Stromal cell of bone marrow (primary cell): ENCODE data around the gene MAT1A.

ENCODE experiments used
- DNase-seq: peaks from one replicate; pipeline ENCODE4 v3.0.0-alpha.2; 2012; ENCODE audit warnings: low read depth

The MAT1A gene

GRCh38 chr10:80281784-80282765 is 7.4 kb downstream of the MAT1A start:
- DNase-seq, result no peak

GRCh38 chr10:80281292-80281691 is 8.2 kb downstream of the MAT1A start:
- DNase-seq, result no peak

- DNase-seq, result no peak
Measured at GRCh38 chr10:80280071-80280800, 9.2 kb downstream of the MAT1A start.

GRCh38 chr10:80279146-80279545 is 10.3 kb downstream of the MAT1A start:
- DNase-seq, result no peak

- DNase-seq, result no peak
Measured at GRCh38 chr10:80278480-80278879, 11.0 kb downstream of the MAT1A start.

GRCh38 chr10:80277567-80278250 is 11.7 kb downstream of the MAT1A start:
- no peak for DNase-seq

GRCh38 chr10:80277016-80277415 is 12.4 kb downstream of the MAT1A start:
- no peak for DNase-seq

- no peak for DNase-seq
Measured at GRCh38 chr10:80276335-80276734, 13.1 kb downstream of the MAT1A start.

- DNase-seq, result no peak
Measured at GRCh38 chr10:80275756-80276155, 13.7 kb downstream of the MAT1A start.

- DNase-seq, result no peak
Measured at GRCh38 chr10:80275135-80275498, 14.3 kb downstream of the MAT1A start.

- no peak for DNase-seq
Measured at GRCh38 chr10:80274396-80275134, 14.9 kb downstream of the MAT1A start.

GRCh38 chr10:80273523-80274170 is 15.8 kb downstream of the MAT1A start:
- DNase-seq, result no peak

GRCh38 chr10:80272793-80273522 is 16.5 kb downstream of the MAT1A start:
- DNase-seq, result no peak

- DNase-seq, result no peak
Measured at GRCh38 chr10:80271416-80271815, 18.0 kb downstream of the MAT1A start.

GRCh38 chr10:80270887-80271286 is 18.6 kb downstream of the MAT1A start:
- no peak for DNase-seq

- no peak for DNase-seq
Measured at GRCh38 chr10:80268938-80269588, 20.4 kb downstream of the MAT1A start.

GRCh38 chr10:80268266-80268665 is 21.2 kb downstream of the MAT1A start:
- DNase-seq, result no peak

- no peak for DNase-seq
Measured at GRCh38 chr10:80266513-80266863, 23.0 kb downstream of the MAT1A start.

- no peak for DNase-seq
Measured at GRCh38 chr10:80265740-80266512, 23.5 kb downstream of the MAT1A start.
